HepG2 (cell line): ENCODE results near the gene ZNF606. TPM values are rescaled to one million over a fixed set of nuclear protein-coding genes. Genes with fewer than 3 reads are reported as not detected.

Experiments
- ATAC-seq: fragments of 200-7000 bp; cut with Tn5 transposase; 3 replicates; pipeline ENCODE4 v1.9.1; 2020; ENCODE audit warnings: mild to moderate bottlenecking, moderate library complexity
- BruUV-seq: library from RNA; stranded (reverse); fragments of 400-500 nt; replicated peaks from 2 replicates; lab custom pipeline; 2021; lab: Mats Ljungman, UMichigan
- CTCF ChIA-PET: fragments of 300-600 bp; formaldehyde crosslinking; extraction: SDS; loops from one replicate; lab custom pipeline; 2021; ENCODE audit warnings: low total read pairs, inconsistent platforms, low intra/inter-chr PET ratio; lab: Yijun Ruan, JAX
- POLR2A ChIA-PET: fragments of 350-600 bp; sonication (Branson Sonifier 250); formaldehyde crosslinking; loops from one replicate; lab custom pipeline; 2020; ENCODE audit warnings: antibody characterized with exemption, inconsistent platforms; lab: Yijun Ruan, JAX
- DNase-seq: peaks from one replicate; pipeline ENCODE4 v3.0.0-alpha.2; 2015; ENCODE audit warnings: low spot score
- FAIRE-seq: peaks from 3 replicates; lab custom pipeline; 2011; peaks lifted over from hg19 to GRCh38; lab: Jason Lieb, UNC
- H2AFZ ChIP-seq: one replicate; pipeline ENCODE4 v1.6.1; 2011; ENCODE audit warnings: low read length, inconsistent platforms
- H3K27ac ChIP-seq: fragments of 300-600 bp; 3 replicates; pipeline ENCODE4 v1.8.0; 2011; ENCODE audit warnings: mixed run types, mild to moderate bottlenecking, mixed read lengths, low read length, inconsistent platforms; ENCODE audit not compliant: insufficient read depth; ENCODE audit errors: extremely low read length
- H3K27me3 ChIP-seq, 2 experiments: fragments of 200-600 bp in 1 of 2; 2 replicates in 1 of 2; 3 replicates in 1 of 2; pipeline versions ENCODE4 v1.6.0 to v1.8.0; 2011; ENCODE audit warnings: low read length in 2 of 2, mild to moderate bottlenecking in 2 of 2, moderate library complexity in 2 of 2, inconsistent platforms in 1 of 2; ENCODE audit not compliant: insufficient read depth in 2 of 2, control insufficient read depth in 1 of 2
- H3K36me3 ChIP-seq, 2 experiments: fragments of 200-600 bp in 1 of 2; replicated peaks in 1 of 2; 2 replicates in 1 of 2; 3 replicates in 1 of 2; pipeline versions ENCODE4 v1.5.1 to v1.8.0; 2011; ENCODE audit warnings: low read length in 2 of 2, inconsistent platforms in 1 of 2; ENCODE audit not compliant: insufficient read depth in 2 of 2, control insufficient read depth in 1 of 2
- H3K4me1 ChIP-seq: 2 replicates; pipeline ENCODE4 v1.5.1; 2012; ENCODE audit warnings: low read length, inconsistent platforms; ENCODE audit not compliant: insufficient read depth
- H3K4me2 ChIP-seq: 2 replicates; pipeline ENCODE4 v1.6.0; 2011; ENCODE audit warnings: low read depth, low read length, inconsistent platforms
- H3K4me3 ChIP-seq, 3 experiments: fragments of 200-600 bp in 1 of 3; sonication (generic), shearing (Covaris generic) in 1 of 3; replicated peaks in 1 of 3; 2 replicates each; pipeline ENCODE4 v1.5.1; 2011 to 2016; ENCODE audit warnings: low read length in 3 of 3, inconsistent platforms in 2 of 3, low read depth in 2 of 3, mild to moderate bottlenecking in 2 of 3, control low read depth in 1 of 3, mixed read lengths in 1 of 3; ENCODE audit not compliant: insufficient read depth in 1 of 3
- H3K79me2 ChIP-seq: one replicate; pipeline ENCODE4 v1.6.1; 2011; ENCODE audit warnings: low read length, inconsistent platforms; ENCODE audit not compliant: insufficient read depth
- H3K9ac ChIP-seq: 2 replicates; pipeline ENCODE4 v1.6.0; 2011; ENCODE audit warnings: mild to moderate bottlenecking, low read depth, low read length, inconsistent platforms; ENCODE audit not compliant: insufficient read depth
- H3K9me3 ChIP-seq: 2 replicates; pipeline ENCODE4 v1.5.1; 2012; ENCODE audit warnings: mild to moderate bottlenecking, low read length
- H4K20me1 ChIP-seq: 2 replicates; pipeline ENCODE4 v1.6.0; 2011; ENCODE audit warnings: inconsistent platforms, mild to moderate bottlenecking, low read length, moderate library complexity; ENCODE audit not compliant: insufficient read depth
- ADNP ChIP-seq: sonication (generic); formaldehyde crosslinking; IDR thresholded peaks from 2 replicates; pipeline ENCODE4 v1.4.0; 2020; ENCODE audit warnings: missing genetic modification reagents
- HNRNPL ChIP-seq: fragments of 200-400 bp; formaldehyde crosslinking; IDR thresholded peaks from 2 replicates; pipeline ENCODE4 v1.6.1; 2017; ENCODE audit warnings: mild to moderate bottlenecking, low read depth, low read length
- KDM1A ChIP-seq: IDR thresholded peaks from 2 replicates; pipeline ENCODE4 v1.6.1; 2016; ENCODE audit warnings: missing compliant biosample characterization
- RXRA ChIP-seq: sonication (generic); formaldehyde crosslinking; IDR thresholded peaks from 2 replicates; pipeline ENCODE4 v1.5.1; 2020; ENCODE audit warnings: missing genetic modification reagents
- TEAD2 ChIP-seq: sonication (generic); formaldehyde crosslinking; IDR thresholded peaks from 2 replicates; pipeline ENCODE4 v1.9.0; 2021; ENCODE audit warnings: missing genetic modification reagents
- ZKSCAN5 ChIP-seq: sonication (generic); formaldehyde crosslinking; IDR thresholded peaks from 2 replicates; pipeline ENCODE4 v1.5.1; 2020; ENCODE audit warnings: mild to moderate bottlenecking, missing genetic modification reagents
- ZNF337 ChIP-seq: sonication (generic); formaldehyde crosslinking; IDR thresholded peaks from 2 replicates; pipeline ENCODE4 v1.5.1; 2020; ENCODE audit warnings: missing genetic modification reagents, low read depth, mild to moderate bottlenecking, borderline replicate concordance
- WGBS: methylation state at CpG from one replicate; pipeline ENCODE4 v1.1.6; 2017; ENCODE audit warnings: low lambda C conversion rate; 5-methylcytosine and 5-hydroxymethylcytosine counted together
- in situ Hi-C: cut with HindIII; loops from 2 replicates; pipeline ENCODE4 v1.10.0; 2017; ENCODE audit warnings: low pct_unique_long_range_greater_than_20kb; ENCODE audit not compliant: extremely low pct_ligation_motif_present
- intact Hi-C: fragments of 100-400 bp; cut with micrococcal nuclease; formaldehyde crosslinking; loops from one replicate; pipeline ENCODE4 v1.10.0; 2022; ENCODE audit not compliant: unreplicated experiment
- polyA plus RNA-seq, 8 experiments: library from polyadenylated mRNA; depleted of rRNA in 3 of 8; stranded (reverse) in 7 of 8; unstranded in 1 of 8; fragments of >200 nt; fragmentation: Illumina TruSeq in 4 of 8; extraction: Trizol in 4 of 8; gene quantifications; 2 replicates each; pipeline versions ENCODE4 v1.2.1 to v1.2.3, GENCODE V29; 2011 to 2016; ENCODE audit warnings: low read depth in 4 of 8, missing spikeins in 1 of 8, mixed read lengths in 1 of 8; ENCODE audit not compliant: insufficient read depth in 1 of 8
- total RNA-seq, 5 experiments: library from RNA; depleted of rRNA; stranded (reverse); fragments of >200 nt; fragmentation: Illumina TruSeq; extraction: Trizol; gene quantifications; 2 replicates each; pipeline ENCODE4 v1.2.3, GENCODE V29; 2016; ENCODE audit warnings: low read depth in 1 of 5
- TF ChIP-seq, protein P1 (sequence below): sonication (generic); formaldehyde crosslinking; IDR thresholded peaks from 2 replicates; pipeline ENCODE4 v1.5.0; 2020; ENCODE audit warnings: mild to moderate bottlenecking, low read depth, missing genetic modification reagents, borderline replicate concordance
- TF ChIP-seq, protein P2 (sequence below): sonication (generic); formaldehyde crosslinking; IDR thresholded peaks from 2 replicates; pipeline ENCODE4 v1.4.0; 2020; ENCODE audit warnings: missing genetic modification reagents, borderline replicate concordance

Gene ZNF606
- total and polyA plus RNA-seq, 2 of the 13 experiments (the other 11 are each of a cell fraction or from before 2014, with no cell fraction given): 4.2 to 14.8 TPM

DNA sequence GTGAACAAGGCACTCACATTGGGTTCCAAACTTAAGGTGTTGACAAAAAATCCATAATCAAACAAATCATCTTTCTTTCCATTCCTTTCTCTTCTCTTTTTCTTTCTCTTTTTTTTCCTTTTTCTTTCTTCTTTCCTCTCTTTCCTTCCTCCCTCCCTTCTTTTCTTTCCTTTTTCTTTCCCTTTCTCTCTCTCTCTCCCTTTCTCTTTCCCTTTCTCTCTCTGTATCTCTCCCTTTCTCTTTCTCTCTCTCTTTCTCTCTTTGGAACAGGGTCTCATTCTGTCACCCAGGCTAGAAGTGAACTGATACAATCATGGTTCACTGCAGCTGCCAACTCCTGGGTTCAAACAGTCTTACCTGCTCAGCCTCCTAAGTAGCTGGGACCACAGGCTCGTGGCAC lies 40.8 kb downstream of the ZNF606 start:
- H2AFZ ChIP-seq: no peak overlapping the region
- no peaks in the 10 kb centered on the region for H3K27me3 ChIP-seq
- no TSS peak for BruUV-seq
- 8% methylated on average over 1 of the region's 1 CpG for WGBS
- H3K27ac ChIP-seq: no peak overlapping the region
- H3K4me3 ChIP-seq: no peak overlapping the region
- intact Hi-C loops (no loop called here), in situ Hi-C loops (no loop called here)
- no peaks in the 10 kb centered on the region for H3K79me2 ChIP-seq
- no peak for DNase-seq
- ChIA-PET CTCF (no interaction called here), POLR2A (no interaction called here)
- no peak for ATAC-seq
- no peaks in the 10 kb centered on the region for H4K20me1 ChIP-seq
- no peaks in the 10 kb centered on the region for H3K4me1 ChIP-seq
- H3K4me2 ChIP-seq: no peak overlapping the region
- H3K9ac ChIP-seq: no peak overlapping the region
- TF ChIP-seq RXRA (no peak), TEAD2 (CRISPR knock-in tag) (no peak), ZKSCAN5 (CRISPR knock-in tag) (no peak), HNRNPL (no peak), KDM1A (no peak), ADNP (CRISPR knock-in tag) (no peak), ZNF337 (CRISPR knock-in tag) (no peak)
- TF ChIP-seq, protein P1, sequence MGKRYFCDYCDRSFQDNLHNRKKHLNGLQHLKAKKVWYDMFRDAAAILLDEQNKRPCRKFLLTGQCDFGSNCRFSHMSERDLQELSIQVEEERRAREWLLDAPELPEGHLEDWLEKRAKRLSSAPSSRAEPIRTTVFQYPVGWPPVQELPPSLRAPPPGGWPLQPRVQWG (CRISPR knock-in tag): no peak
- TF ChIP-seq, protein P2, sequence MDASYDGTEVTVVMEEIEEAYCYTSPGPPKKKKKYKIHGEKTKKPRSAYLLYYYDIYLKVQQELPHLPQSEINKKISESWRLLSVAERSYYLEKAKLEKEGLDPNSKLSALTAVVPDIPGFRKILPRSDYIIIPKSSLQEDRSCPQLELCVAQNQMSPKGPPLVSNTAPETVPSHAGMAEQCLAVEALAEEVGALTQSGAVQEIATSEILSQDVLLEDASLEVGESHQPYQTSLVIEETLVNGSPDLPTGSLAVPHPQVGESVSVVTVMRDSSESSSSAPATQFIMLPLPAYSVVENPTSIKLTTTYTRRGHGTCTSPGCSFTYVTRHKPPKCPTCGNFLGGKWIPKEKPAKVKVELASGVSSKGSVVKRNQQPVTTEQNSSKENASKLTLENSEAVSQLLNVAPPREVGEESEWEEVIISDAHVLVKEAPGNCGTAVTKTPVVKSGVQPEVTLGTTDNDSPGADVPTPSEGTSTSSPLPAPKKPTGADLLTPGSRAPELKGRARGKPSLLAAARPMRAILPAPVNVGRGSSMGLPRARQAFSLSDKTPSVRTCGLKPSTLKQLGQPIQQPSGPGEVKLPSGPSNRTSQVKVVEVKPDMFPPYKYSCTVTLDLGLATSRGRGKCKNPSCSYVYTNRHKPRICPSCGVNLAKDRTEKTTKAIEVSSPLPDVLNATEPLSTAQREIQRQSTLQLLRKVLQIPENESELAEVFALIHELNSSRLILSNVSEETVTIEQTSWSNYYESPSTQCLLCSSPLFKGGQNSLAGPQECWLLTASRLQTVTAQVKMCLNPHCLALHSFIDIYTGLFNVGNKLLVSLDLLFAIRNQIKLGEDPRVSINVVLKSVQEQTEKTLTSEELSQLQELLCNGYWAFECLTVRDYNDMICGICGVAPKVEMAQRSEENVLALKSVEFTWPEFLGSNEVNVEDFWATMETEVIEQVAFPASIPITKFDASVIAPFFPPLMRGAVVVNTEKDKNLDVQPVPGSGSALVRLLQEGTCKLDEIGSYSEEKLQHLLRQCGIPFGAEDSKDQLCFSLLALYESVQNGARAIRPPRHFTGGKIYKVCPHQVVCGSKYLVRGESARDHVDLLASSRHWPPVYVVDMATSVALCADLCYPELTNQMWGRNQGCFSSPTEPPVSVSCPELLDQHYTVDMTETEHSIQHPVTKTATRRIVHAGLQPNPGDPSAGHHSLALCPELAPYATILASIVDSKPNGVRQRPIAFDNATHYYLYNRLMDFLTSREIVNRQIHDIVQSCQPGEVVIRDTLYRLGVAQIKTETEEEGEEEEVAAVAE: no peak
- peaks cover 59% of the 10 kb centered on the region for H3K9me3 ChIP-seq
- no peaks in the 10 kb centered on the region for H3K36me3 ChIP-seq
- no peak for FAIRE-seq
